ENCODE measurements around the gene MBLAC1. TPM values are rescaled to one million over a fixed set of nuclear protein-coding genes. Genes with fewer than 3 reads are reported as not detected.
A peak's percentile ranks its signal among the peaks of the same experiment; 100 is the strongest.

Gene MBLAC1
- total and polyA plus RNA-seq, 9 of the 15 experiments (the other 6 are each of a cell fraction or from before 2014, with no cell fraction given): 0.03 to 3.1 (median 0.52) TPM

DNA sequence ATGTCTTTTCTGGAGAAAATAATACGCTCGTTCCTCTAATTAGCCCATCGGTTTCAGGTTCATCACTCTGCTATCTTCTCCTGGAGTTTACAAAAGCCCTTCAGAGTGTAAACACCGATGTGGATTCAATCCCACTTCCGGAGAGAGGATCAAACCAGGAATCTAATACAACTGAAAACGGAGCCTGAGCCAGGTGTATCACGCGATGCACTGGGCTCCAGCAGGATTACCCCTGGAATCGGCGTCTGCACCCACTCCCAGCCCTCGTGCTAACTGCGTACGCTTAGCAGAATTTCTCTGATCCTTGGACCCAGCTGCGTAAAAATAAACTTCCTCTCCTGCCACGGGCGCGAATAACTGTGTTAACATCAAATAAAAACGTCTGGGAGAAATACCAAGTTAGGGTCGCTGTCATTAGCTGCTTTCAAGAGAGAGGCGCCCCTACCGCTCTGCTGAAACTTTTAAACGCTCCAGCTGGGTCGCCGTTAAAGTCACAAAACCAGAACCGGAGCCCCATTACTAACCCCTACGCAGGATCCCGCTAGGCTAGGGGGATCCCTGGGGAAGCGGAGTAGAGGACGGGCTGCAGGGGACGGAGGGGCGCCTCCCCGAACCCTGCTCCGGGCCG, 45.7 kb upstream of the MBLAC1 start (continued):
- TF ChIP-seq, protein P1, sequence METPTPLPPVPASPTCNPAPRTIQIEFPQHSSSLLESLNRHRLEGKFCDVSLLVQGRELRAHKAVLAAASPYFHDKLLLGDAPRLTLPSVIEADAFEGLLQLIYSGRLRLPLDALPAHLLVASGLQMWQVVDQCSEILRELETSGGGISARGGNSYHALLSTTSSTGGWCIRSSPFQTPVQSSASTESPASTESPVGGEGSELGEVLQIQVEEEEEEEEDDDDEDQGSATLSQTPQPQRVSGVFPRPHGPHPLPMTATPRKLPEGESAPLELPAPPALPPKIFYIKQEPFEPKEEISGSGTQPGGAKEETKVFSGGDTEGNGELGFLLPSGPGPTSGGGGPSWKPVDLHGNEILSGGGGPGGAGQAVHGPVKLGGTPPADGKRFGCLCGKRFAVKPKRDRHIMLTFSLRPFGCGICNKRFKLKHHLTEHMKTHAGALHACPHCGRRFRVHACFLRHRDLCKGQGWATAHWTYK (CRISPR knock-in tag; IDR thresholded peaks at IDR 0.05): 0 out of 2 replicates have a peak, but pooled peaks have one; percentile 28
- TF ChIP-seq, protein P2, sequence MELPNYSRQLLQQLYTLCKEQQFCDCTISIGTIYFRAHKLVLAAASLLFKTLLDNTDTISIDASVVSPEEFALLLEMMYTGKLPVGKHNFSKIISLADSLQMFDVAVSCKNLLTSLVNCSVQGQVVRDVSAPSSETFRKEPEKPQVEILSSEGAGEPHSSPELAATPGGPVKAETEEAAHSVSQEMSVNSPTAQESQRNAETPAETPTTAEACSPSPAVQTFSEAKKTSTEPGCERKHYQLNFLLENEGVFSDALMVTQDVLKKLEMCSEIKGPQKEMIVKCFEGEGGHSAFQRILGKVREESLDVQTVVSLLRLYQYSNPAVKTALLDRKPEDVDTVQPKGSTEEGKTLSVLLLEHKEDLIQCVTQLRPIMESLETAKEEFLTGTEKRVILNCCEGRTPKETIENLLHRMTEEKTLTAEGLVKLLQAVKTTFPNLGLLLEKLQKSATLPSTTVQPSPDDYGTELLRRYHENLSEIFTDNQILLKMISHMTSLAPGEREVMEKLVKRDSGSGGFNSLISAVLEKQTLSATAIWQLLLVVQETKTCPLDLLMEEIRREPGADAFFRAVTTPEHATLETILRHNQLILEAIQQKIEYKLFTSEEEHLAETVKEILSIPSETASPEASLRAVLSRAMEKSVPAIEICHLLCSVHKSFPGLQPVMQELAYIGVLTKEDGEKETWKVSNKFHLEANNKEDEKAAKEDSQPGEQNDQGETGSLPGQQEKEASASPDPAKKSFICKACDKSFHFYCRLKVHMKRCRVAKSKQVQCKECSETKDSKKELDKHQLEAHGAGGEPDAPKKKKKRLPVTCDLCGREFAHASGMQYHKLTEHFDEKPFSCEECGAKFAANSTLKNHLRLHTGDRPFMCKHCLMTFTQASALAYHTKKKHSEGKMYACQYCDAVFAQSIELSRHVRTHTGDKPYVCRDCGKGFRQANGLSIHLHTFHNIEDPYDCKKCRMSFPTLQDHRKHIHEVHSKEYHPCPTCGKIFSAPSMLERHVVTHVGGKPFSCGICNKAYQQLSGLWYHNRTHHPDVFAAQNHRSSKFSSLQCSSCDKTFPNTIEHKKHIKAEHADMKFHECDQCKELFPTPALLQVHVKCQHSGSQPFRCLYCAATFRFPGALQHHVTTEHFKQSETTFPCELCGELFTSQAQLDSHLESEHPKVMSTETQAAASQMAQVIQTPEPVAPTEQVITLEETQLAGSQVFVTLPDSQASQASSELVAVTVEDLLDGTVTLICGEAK (IDR thresholded peaks at IDR 0.05): no peak
- TF ChIP-seq, protein P2 (CRISPR knock-in tag; IDR thresholded peaks at IDR 0.05): no peak
- TF ChIP-seq CBX1 (IDR thresholded peaks at IDR 0.05; ENCODE audit: low read depth): no peak
- peak; percentile 60 for TF ChIP-seq SAP30 (IDR thresholded peaks at IDR 0.05; ENCODE audit: borderline replicate concordance, insufficient read depth, low read depth, low read length, poor library complexity, severe bottlenecking)
- no peak for TF ChIP-seq RFX1 (IDR thresholded peaks at IDR 0.05)
- TF ChIP-seq ZNF232 (CRISPR knock-in tag; IDR thresholded peaks at IDR 0.05): no peak
- 0 out of 2 replicates have a peak, but pooled peaks have one; percentile 35 for TF ChIP-seq ZNF282 (CRISPR knock-in tag; IDR thresholded peaks at IDR 0.05)
- TF ChIP-seq ZNF384 (IDR thresholded peaks at IDR 0.05; ENCODE audit: low read depth, low read length): no peak
- TF ChIP-seq SMC3 (conservative IDR thresholded peaks at IDR 0.05; ENCODE audit: insufficient read depth, low read depth, low read length): 0 out of 2 replicates have a peak, but pooled peaks have one; percentile 1
- no peak for TF ChIP-seq JUN (IDR thresholded peaks at IDR 0.05; ENCODE audit: borderline replicate concordance, low read depth, low read length)
- TF ChIP-seq JUN (CRISPR knock-in tag; IDR thresholded peaks at IDR 0.05; ENCODE audit: borderline replicate concordance): no peak
- 0 out of 4 replicates have a peak, but pooled peaks of 1 of the 2 experiments have one; percentile 11 for TF ChIP-seq SIN3A (IDR thresholded peaks at IDR 0.05; ENCODE audit: borderline replicate concordance in 2 of 2, control insufficient read depth in 1 of 2, low read depth in 2 of 2, low read length in 2 of 2)
- TF ChIP-seq TRIM24 (IDR thresholded peaks at IDR 0.05): no peak
- 0 out of 2 replicates have a peak, but pooled peaks have one; percentile 56 for TF ChIP-seq ZBTB1 (CRISPR knock-in tag; IDR thresholded peaks at IDR 0.05; ENCODE audit: borderline replicate concordance, low read depth)
- TF ChIP-seq CCNT2 (IDR thresholded peaks at IDR 0.05; ENCODE audit: borderline replicate concordance, extremely low read depth, insufficient read length, low read depth, low read length): no peak
